Vagina (tissue), 2 donors: ENCODE data around the gene TMCO1.

Experiments
- POLR2A ChIP-seq, 2 donors: fragments of 450-650 bp; IDR thresholded peaks; one replicate each; pipeline ENCODE4 v1.6.1; 2017; ENCODE audit warnings: antibody characterized with exemption in 2 of 2, mild to moderate bottlenecking in 2 of 2, moderate library complexity in 2 of 2
- TF ChIP-seq, protein P1 (sequence below), 3 experiments: fragments of 450-650 bp in 2 of 3; fragments of 200-600 bp in 1 of 3; sonication (generic) in 1 of 3; IDR thresholded peaks; one replicate each; pipeline ENCODE4 v1.5.1; 2017 to 2019; ENCODE audit warnings: antibody characterized with exemption in 3 of 3, mild to moderate bottlenecking in 2 of 3, moderate library complexity in 2 of 3

GRCh38 chr1:165699577-165699976 lies 69.1 kb downstream of the TMCO1 start:
- TF ChIP-seq, protein P1, sequence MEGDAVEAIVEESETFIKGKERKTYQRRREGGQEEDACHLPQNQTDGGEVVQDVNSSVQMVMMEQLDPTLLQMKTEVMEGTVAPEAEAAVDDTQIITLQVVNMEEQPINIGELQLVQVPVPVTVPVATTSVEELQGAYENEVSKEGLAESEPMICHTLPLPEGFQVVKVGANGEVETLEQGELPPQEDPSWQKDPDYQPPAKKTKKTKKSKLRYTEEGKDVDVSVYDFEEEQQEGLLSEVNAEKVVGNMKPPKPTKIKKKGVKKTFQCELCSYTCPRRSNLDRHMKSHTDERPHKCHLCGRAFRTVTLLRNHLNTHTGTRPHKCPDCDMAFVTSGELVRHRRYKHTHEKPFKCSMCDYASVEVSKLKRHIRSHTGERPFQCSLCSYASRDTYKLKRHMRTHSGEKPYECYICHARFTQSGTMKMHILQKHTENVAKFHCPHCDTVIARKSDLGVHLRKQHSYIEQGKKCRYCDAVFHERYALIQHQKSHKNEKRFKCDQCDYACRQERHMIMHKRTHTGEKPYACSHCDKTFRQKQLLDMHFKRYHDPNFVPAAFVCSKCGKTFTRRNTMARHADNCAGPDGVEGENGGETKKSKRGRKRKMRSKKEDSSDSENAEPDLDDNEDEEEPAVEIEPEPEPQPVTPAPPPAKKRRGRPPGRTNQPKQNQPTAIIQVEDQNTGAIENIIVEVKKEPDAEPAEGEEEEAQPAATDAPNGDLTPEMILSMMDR (IDR thresholded peaks at IDR 0.05): no peak
- TF ChIP-seq POLR2A (IDR thresholded peaks at IDR 0.05): no peak
